Lower leg skin (tissue), 4 donors: ENCODE results near the gene PCBP4. TPM values are rescaled to one million over a fixed set of nuclear protein-coding genes. Genes with fewer than 3 reads are reported as not detected.
A peak's percentile ranks its signal among the peaks of the same experiment; 100 is the strongest.

Experiments used
- DNase-seq, 2 donors: peaks; one replicate each; pipeline ENCODE4 v3.0.0-alpha.2; 2019; ENCODE audit warnings: low spot score in 2 of 2
- H3K4me3 ChIP-seq: fragments of 200-600 bp; sonication (generic); 2 replicates; pipeline ENCODE4 v1.5.1; 2017; ENCODE audit warnings: mild to moderate bottlenecking, low read depth; ENCODE audit not compliant: poor library complexity, severe bottlenecking
- POLR2A ChIP-seq, 2 donors: fragments of 450-650 bp; IDR thresholded peaks; one replicate each; pipeline ENCODE4 v1.6.1; 2016 to 2017; ENCODE audit warnings: antibody characterized with exemption in 2 of 2, mild to moderate bottlenecking in 1 of 2, moderate library complexity in 1 of 2
- WGBS, 2 donors: methylation state at CpG; one replicate each; pipeline ENCODE4 v1.1.5; 2018; 5-methylcytosine and 5-hydroxymethylcytosine counted together
- intact Hi-C: fragments of 100-400 bp; cut with DNase I; formaldehyde crosslinking; loops from one replicate; pipeline ENCODE4 v1.15.0; 2023; ENCODE audit warnings: low total_unique reads
- total RNA-seq, 4 donors: library from RNA; depleted of rRNA; stranded (reverse); fragments of >200 nt; gene quantifications; one replicate each; pipeline ENCODE4 v1.1.0, GENCODE V29; 2016
- TF ChIP-seq, protein P1 (sequence below), 3 donors: fragments of 450-650 bp; IDR thresholded peaks; one replicate each; pipeline ENCODE4 v1.5.1; 2016; ENCODE audit warnings: antibody characterized with exemption in 3 of 3, mild to moderate bottlenecking in 3 of 3, moderate library complexity in 2 of 3

Gene PCBP4
- total RNA-seq, 4 donors from 2014 or later, result 25.5 to 46.7 (median 29.2) TPM

DNA sequence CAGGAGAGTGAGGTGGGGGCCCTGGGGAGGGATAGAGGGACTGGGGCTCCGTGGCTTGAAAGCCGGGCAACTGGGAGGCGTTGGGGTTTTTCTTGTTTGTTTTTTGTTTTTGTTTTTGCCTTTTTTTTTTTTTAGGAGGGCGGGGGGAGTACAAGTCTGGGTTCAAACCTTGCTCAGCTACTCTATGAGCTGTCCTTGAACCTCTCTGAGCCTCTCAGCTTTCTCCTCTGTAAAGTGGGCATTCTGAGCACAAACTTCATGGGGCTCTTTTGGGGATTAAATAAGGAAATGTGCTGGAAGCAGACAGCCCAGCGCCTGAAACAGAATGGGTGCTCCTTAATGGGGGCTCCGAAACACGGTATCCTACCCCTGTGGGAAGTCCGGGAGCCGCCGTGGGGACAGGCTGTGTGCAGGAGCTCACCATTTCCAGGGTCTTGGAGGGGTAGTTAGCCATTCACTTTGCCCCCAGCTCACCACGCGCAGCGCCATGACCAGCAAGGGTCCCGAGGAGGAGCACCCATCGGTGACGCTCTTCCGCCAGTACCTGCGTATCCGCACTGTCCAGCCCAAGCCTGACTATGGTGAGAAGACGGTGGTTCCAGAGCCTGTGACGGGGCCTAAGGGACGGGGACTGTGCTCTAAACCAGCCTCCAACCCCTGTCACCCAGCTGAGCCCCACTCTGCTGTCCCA, 16.5 kb upstream of the PCBP4 start:
- 70 to 71% methylated on average over 16 to 22 of the region's 22 CpGs for WGBS, 2 donors

DNA sequence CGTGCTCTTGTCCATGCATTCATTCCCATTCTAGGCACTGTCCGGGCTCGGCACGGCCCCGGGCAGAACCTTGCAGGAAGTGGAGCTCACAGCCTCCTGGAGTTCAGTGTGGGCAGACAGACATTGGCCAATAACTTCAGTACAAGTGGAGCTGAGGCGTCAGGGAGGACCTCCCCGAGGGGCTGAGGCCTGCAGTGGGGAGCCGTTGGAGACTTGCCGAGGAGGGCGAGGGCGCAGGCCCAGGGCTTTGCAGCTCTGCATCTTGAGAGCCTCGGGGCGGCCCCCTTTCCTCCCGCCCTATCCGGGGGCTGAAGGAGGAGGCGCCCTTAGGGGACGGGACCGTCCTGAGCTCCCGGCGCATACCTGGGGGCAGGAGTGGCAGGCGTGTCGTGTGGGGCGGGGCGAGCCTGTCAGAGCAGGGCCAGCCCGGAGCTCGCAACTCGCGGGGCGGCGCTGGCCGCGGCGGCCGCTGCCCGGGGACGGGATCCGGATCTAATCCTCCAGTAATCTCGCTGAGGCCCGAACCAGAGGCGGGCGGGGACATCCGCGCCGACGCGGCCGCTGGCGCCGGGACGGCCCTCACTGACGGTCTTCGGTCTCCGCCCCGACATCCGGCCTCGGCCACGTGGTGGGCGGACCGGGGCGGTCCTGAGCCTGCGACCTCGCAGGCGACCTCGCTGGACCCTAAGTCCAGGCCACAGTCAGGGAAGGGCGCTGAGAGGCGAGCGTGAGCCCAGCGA, 15.8 kb upstream of the PCBP4 start, which contains the start of gene ACY1:
TSS of gene ACY1 (plus strand) at position 698 of the 740 bp plus-strand sequence. CDS start 530 bp downstream, outside the sequence.
- peak within 1 kb of the TSS; percentile 39 for H3K4me3 ChIP-seq
- TF ChIP-seq, protein P1, sequence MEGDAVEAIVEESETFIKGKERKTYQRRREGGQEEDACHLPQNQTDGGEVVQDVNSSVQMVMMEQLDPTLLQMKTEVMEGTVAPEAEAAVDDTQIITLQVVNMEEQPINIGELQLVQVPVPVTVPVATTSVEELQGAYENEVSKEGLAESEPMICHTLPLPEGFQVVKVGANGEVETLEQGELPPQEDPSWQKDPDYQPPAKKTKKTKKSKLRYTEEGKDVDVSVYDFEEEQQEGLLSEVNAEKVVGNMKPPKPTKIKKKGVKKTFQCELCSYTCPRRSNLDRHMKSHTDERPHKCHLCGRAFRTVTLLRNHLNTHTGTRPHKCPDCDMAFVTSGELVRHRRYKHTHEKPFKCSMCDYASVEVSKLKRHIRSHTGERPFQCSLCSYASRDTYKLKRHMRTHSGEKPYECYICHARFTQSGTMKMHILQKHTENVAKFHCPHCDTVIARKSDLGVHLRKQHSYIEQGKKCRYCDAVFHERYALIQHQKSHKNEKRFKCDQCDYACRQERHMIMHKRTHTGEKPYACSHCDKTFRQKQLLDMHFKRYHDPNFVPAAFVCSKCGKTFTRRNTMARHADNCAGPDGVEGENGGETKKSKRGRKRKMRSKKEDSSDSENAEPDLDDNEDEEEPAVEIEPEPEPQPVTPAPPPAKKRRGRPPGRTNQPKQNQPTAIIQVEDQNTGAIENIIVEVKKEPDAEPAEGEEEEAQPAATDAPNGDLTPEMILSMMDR (IDR thresholded peaks at IDR 0.05), result no peak
- TF ChIP-seq POLR2A (IDR thresholded peaks at IDR 0.05), result no peak
- DNase-seq, result peak; percentile 79 to 96
- intact Hi-C loops, result no loop called here
- 1% methylated on average over 13 to 41 of the region's 68 CpGs for WGBS, 2 donors

More for the DNA sequence above, 16.5 kb upstream of the PCBP4 start:
- intact Hi-C loops, result no loop called here
- TF ChIP-seq POLR2A (IDR thresholded peaks at IDR 0.05), result no peak
- TF ChIP-seq, protein P1 (IDR thresholded peaks at IDR 0.05), result no peak
- peak overlapping the region; percentile 17 for H3K4me3 ChIP-seq
- DNase-seq, result no peak

DNA sequence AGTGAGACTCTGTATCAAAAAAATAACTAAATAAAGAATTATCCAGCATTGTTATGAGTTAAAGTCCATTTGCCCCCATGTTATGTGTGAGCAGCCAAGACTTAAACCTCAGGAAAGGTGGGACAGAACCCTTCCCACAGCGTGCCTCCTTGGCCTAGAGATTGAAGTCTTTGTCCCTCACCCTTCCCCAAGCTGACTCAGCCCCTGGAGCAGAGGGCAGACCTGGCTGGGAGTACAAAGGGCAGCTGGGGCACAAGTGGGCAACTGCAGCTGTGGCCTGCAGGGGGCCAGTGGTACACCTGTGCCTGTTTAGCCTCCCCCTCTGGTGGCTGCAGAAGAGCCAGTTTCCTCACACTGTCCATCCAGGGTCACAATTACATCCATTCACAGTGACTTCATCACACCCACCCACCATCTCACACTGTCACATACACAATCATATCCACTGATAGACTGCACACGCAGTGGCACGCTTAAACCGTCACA, 15.1 kb upstream of the PCBP4 start:
- DNase-seq, result peak in 1 of 2 donors; percentile 86
- 10 to 13% methylated on average over 4 of the region's 4 CpGs for WGBS, 2 donors

DNA sequence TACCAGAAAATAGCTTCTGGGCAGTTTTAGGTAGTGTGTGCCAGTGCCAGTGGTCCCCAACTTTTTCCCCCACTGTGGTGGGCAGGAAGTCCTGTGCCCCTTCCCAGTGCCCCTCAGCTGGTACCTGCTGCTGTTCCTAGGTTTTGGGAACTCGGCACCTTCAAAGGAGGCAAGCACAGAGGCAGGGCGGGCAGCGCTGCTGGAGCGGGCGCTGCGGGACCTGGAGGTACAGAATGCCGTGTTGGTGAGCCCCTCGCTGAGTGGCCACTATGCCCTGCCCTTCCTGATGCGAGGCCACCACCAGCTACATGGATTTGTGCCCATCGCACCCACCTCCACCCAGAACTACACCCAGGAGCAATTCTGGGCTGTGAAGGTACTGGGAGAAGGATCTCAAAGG, 13.0 kb upstream of the PCBP4 start:
- TF ChIP-seq POLR2A (IDR thresholded peaks at IDR 0.05), result no peak
- TF ChIP-seq, protein P1 (IDR thresholded peaks at IDR 0.05), result no peak
- intact Hi-C loops, result no loop called here
- H3K4me3 ChIP-seq, result no peak overlapping the region
- no peak for DNase-seq
- WGBS, 2 donors, result 98 to 100% methylated on average over 10 of the region's 10 CpGs

More for the DNA sequence above, 15.1 kb upstream of the PCBP4 start:
- H3K4me3 ChIP-seq, result peak overlapping the region; percentile 39
- intact Hi-C loops, result no loop called here
- TF ChIP-seq POLR2A (IDR thresholded peaks at IDR 0.05), result no peak
- TF ChIP-seq, protein P1 (IDR thresholded peaks at IDR 0.05), result peak in 1 of 3 donors; percentile 40

DNA sequence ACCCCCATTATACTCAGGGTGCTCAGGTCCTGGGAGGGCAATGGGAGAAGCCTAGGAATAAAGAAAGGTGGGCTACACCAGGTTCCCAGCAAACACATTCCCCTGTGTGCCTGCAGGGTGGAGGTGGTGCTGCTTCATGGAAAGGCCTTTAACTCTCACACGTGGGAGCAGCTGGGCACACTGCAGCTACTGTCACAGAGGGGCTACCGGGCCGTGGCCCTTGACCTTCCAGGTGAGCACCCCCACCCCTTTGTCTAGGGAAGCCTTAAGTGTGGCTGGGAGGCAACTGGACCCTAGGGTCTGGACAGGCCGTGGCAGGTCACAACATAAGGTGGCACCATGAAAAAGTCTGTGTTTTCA, 10.9 kb upstream of the PCBP4 start:
- intact Hi-C loops, result no loop called here
- H3K4me3 ChIP-seq, result no peak overlapping the region
- peak in 1 of 2 donors; percentile 83 for DNase-seq
- TF ChIP-seq, protein P1 (IDR thresholded peaks at IDR 0.05), result no peak
- no peak for TF ChIP-seq POLR2A (IDR thresholded peaks at IDR 0.05)
- WGBS, 2 donors, result 67 to 78% methylated on average over 4 of the region's 4 CpGs
